Measurements from ENCODE around the gene ERMP1.
A peak's percentile ranks its signal among the peaks of the same experiment; 100 is the strongest.
"Not testable (repeated sequence)": the region's sequence is repeated elsewhere in the genome, so short reads cannot be mapped to it uniquely, and the experiment has no call there.

The ERMP1 gene

DNA sequence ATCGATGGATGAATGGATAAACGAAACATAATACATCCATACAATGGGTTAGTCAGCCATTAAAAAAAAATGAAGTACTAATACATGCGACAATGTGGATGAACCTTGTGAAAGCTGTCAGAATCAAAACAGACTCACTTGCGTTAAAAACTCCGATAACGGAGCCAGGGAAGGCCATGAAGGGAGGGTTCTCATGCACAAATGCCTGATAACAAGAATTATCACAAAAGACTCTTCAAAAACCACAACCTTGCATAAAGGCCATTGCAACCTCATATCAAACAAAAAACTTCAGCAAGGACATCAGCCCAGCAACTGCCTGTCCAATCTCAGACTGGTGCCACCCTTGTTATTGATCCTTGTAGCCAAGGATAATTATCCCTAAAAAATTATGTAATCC is 13.7 kb downstream of the ERMP1 start:
- no peak for DNase-seq

DNA sequence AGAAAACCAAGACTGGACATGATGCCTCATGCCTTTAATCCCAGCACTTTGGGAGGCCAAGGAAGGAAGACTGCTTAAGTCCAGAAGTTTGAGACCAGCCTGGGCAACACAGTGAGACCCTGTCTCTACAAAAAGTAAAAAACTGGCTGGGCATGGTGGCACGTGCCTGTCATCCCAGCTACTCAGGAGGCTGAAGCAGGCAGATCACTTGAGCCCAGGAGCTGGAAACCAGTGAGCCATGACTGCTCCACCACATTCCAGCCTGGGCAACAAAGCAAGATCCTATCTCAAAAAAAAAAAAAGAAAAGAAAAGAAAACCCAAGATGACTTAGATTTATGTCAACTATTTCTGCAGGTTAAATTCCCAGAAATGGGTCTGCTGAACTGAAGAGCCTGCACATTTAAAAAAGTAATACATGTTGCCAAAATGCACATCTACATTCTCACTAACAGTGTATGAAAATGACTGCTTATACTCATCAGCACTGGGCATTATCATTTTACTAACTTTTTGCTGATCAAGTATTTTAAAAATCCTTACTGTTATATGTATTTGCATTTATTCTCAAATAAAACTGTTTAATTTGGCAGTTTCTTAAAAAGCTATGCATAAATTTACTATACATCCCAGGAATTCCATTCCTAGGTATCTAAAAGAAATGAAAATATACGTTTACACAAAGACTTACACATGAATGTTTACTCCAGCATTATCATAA is 14.3 kb downstream of the ERMP1 start:
- no peak for DNase-seq

DNA sequence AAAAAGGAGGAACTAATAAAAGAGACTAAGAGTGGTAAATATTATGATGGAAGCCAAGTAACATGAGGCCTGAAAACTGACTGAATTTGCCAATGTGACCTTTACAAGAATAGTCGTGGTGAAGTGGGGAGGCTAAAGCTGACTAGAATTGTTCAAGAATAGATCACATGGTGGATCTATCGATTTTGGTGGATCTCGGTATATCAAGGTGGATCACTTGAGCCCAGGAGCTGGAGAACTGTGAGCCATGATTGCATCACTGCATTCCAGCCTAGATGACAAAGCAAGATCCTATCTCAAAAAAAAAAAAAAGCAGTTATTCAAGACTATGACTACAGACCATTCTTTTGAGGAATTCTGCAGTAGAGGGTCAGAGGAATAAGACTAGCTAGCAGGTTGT is 15.1 kb downstream of the ERMP1 start:
- no peak for DNase-seq

DNA sequence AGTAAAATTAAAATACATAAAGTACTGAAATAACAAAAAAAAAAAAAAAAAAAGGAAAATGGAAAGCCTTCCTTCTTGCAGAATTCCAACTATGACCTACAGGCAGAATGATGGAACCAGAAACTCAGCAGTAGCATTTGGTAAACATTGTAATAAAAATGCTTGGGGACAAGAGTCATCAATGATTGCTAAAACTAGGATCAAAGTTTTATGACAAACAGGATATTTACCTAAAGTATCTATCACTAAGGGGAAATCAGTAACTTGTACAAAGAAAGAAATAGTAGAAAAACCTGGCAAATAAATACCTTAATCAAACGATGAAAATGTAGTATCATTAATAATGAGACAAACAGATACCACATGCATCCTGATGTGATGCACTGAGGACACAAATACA is 17.5 kb downstream of the ERMP1 start:
- DNase-seq: no peak

DNA sequence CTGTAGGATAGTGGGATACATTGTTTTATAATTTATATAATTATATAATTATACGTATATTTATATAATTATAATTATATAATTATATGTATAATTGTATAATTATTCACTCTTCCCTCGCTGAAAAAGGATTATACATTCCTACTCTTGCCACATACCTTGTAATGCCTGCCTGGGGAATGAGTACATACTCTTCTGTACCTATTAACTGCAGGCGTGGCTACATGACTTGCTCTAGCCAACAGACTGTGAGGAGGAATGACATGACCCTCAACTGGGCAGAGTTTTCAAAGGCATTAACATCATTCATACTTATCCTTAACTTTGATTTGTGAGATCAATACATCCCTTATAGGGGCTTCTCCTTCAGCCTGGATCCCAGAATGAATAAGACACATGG is 19.1 kb downstream of the ERMP1 start:
- DNase-seq: no peak

DNA sequence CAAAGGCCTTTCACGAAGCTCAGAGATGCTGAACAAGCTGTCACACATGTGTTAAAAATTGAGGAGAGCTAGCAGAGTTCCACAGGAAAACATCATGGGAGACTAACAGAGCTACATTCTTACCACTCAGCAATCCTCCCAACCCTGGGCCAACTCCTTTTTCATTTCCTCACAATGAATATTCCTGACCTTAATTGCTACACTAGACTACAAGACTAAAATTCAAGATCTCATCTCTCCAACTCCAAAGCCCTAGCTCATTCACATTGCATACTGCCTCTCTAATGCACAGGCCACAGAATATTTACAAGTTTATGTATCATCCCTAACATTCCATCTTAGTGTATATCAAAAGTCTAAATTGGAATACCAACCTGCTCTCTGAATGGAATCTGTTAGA is 21.2 kb downstream of the ERMP1 start:
- DNase-seq: no peak

DNA sequence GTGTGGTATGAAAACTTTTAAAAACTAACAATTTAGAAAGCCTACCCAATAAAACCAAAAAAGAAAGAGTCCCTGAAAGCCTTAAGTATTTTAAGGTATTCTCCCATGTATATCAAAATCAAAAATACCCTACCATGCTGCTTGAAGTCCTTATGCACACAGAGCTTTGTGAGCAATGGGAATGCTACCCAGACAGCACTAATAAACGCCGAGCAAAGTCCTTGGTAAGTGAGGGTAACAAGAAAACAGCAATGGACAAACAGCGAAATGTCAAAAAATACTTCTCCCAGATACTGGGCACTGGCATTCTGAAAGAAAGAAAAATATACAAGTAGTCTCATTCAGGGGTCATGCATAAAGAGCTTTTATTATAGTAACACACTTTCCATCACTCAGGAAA is 27.4 kb downstream of the ERMP1 start:
- DNase-seq: no peak

DNA sequence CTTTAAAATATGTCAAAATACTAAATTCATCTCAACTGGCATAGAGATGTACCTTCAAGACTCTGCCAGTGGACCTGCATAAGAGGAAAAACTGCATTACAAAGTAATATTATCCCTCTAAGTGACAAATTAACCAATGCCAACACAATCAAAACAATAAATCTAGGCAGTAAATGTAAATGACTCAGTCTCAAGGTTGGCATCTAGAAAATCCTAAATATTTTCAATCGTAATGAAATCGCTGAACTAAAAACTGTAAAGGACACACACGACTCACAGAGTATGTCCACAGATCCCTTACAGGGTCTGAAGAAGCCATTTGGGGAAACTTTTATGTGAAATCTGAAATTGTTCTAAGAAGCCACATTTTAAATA is 31.2 kb downstream of the ERMP1 start:
- no peak for DNase-seq

DNA sequence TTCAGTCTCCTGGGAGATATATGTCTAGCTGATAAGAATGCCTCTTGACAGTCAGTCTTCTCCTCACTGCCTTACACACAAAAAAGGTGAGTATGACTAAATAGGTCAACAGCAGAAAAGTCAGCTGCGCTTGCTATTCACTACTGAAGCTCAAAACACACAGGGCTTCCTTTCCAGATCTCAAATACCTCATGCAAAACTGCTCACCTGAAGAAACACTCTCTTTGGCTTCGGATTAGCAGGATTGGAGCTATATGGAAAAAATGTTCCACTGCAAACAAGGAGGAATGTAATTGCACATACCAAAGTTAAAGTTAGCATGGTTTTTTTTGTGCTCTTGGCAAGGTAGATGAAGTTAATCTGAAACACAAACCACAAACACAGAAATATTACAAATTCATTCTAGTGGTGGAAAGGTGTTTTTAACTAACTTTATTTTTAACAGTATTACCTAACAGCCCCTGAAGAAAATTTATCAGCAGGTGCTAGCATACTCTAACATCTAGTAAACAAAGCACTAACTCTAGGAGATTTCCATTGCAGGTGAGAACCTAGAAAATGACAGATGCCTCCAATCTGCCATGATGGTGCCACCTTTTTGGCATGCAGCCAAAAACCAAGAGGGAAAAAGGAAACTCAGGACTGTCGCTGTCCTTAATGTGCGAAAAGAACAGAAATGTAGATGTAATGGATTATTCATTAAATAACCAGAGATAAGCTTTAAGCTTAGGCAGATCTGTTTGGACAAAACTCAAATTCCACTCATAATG is 31.8 kb downstream of the ERMP1 start:
- no peak for DNase-seq

DNA sequence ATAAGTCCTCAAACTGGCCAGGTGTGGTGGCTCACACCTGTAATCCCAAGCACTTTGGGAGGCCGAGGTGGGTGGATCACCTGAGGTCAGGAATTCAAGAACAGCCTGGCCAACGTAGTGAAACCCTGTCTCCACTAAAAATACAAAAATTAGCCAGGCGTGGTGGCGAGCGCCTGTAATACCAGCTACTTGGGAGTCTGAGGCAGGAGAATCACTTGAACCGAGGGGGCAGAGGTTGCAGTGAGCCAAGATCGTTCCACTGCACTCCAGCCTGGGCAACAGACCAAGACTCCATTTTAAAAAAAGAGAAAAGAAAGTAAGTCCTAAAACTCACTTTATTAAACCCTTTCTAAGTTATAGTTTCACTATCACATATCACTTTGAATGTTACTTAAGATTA is 32.5 kb downstream of the ERMP1 start:
- DNase-seq: not testable (repeated sequence)

DNA sequence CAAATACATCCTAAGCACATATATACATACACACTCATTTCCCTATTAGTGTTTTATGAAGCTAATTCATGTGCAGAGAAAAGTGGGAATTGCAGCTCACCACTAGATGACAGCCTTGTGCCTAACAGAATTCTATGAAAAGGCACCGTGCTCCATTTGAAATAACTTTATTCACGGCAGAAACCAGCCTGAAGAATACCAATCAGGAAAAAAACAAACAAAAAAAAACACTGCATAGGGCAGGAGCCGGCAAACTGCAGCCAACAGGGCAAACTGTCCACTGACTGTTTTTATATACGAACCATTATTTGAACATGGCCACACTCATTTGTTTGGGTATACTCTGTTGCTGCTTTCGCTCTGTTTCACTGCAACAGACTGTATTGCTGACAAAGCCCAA is 33.6 kb downstream of the ERMP1 start:
- DNase-seq: peak in 2 of 6 experiments; percentile 13 to 26

DNA sequence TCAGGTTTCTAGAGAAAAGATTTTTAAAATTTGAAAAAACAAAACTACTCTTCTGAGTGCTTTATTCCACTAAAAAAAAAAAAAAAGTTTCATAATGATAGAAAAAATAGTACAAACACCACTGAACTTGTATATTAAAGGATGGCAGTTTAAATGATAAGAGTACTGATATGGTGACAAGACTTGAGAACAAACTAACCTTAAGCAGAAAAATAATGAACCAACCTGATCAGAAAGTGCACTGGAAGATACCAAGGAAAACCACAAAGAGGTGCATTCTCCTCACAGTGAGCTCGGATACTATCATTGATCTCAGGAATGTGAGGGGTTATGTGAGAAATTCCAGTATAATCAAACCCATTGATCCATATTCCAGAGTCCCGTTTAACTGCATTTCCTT is 34.3 kb downstream of the ERMP1 start:
- DNase-seq: no peak

DNA sequence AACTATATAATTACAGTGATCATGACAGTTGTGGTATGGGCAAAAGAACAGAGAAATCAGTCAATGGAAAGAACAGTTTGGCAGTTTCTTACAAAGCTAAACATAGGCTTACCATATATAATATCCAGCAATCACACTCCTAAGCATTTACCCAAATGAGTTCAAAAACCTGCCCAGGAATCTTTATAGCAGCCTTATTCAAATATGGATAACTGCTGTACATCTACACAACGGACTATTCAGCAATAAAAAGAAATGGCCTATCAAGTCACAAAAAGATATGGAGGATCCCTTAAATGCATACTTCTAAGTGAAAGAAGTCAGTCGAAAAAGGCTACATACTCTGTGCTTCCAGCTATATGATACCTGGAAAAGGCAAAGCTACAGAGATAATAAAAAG is 36.6 kb downstream of the ERMP1 start:
- DNase-seq: no peak

DNA sequence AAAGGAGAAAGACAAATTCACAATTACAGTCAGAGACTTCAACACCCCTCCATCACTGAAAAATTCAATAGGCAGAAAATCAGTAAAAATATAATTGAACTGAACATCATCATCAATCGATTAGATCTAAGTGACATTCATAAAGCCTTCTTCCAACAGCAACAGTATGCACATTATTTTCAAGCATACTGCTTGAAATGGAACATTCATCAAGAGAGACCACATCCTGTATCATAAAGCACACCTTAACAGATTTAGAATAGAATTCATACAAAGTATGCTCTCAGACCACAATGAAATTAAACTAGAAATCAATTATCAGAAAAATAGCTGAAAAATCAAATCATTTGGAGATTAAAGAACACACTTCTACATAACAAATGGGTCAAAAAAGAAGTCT is 39.1 kb downstream of the ERMP1 start:
- peak in 2 of 6 experiments; percentile 18 to 22 for DNase-seq

DNA sequence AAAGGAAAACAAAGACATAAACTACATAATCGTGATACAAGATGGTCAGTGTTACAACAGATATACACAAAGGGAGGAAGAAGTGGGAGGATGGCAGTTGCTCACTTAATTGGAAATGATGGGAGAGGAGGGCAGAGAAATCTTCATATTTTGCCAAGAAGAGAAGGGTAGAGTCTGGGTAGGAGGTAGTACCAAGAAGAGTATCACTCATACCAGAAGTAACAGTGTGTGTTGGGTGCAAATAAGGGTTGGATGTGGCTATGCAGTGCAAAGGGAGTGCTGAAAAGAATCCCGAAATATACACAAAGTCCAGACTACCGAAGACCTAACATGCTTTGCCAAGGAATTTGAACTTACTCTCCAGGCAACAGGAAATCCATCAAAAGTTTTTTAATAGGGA is 41.0 kb downstream of the ERMP1 start:
- DNase-seq: no peak

DNA sequence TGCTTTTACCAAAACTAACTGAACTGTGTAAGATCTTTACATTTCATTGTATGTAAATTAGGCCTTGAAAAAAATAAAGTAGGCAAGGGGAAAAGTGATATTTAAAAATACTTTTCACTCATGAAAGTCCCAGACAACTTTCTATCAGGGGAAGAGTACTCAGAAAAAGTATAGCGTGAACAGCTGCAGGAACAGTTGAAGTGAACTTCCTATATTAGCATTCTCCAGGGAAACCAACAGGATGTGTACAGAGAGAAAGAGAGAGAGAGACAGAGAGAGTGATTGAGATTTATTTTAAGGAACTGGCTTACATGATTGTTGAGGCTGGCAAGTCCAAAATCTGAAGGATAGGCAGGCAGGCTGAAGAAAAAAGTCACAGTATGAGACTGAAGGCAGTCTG is 42.0 kb downstream of the ERMP1 start:
- no peak for DNase-seq

DNA sequence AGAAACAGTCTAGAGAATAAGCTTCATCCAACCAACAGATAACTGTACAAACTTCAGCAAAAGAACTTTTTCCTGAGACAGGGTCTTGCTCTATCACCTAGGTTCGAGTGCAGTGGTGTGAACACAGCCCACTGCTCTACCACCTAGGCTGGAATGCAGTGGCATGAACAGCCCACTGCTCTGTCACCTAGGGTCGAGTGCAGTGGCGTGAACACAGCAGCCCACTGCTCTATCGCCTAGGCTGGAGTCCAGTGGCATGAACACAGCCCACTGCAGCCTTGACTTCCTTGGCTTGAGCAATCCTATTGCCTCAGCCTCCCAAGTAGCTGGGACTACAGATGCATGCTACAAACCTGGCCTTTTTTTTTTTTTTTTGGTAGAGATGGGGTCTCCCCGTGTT is 43.4 kb downstream of the ERMP1 start:
- DNase-seq: no peak

DNA sequence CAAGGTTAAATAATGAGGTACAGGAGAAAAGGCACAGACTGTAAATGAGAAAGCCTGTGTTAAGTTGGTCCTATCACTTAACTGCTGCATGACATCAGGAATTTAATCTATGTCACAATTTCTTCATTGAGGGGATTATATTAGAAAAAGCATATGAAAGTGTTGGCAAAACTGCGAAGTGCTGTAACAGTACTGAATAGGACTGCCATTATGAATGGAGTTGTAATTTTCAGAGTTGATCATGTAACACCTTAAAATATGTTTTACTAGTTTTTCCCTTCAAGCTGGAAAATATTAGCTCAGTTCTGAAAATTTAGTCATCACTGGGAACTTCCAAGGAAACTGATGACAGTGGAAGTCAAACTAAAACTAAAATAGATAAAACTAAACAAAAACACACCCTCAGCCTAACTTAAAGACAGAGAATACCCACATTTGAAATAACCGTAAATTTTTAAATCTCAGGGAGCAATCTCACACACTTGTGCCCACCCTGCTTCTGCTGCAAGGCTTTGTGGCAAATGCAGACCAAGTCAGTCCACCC is 45.1 kb downstream of the ERMP1 start:
- DNase-seq: no peak

DNA sequence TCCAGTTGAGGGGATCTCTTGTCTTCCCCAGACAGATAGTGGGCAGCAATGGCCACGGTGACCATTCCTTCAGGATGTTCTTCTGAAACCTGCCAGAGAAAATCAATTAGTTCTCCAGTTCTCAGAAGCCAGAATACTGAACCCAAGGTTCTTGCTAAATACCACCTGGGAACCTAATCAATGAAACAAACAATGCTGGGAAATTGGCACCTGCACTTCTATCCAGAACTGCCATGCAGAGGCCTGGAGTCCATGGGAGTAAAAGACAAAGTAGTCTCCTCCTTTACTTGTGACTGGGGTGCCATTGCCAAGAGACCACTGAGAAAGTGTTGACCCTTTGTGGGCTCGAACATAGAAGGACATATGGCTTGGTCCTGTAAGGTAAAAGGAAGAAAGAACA is 45.7 kb downstream of the ERMP1 start:
- no peak for DNase-seq

DNA sequence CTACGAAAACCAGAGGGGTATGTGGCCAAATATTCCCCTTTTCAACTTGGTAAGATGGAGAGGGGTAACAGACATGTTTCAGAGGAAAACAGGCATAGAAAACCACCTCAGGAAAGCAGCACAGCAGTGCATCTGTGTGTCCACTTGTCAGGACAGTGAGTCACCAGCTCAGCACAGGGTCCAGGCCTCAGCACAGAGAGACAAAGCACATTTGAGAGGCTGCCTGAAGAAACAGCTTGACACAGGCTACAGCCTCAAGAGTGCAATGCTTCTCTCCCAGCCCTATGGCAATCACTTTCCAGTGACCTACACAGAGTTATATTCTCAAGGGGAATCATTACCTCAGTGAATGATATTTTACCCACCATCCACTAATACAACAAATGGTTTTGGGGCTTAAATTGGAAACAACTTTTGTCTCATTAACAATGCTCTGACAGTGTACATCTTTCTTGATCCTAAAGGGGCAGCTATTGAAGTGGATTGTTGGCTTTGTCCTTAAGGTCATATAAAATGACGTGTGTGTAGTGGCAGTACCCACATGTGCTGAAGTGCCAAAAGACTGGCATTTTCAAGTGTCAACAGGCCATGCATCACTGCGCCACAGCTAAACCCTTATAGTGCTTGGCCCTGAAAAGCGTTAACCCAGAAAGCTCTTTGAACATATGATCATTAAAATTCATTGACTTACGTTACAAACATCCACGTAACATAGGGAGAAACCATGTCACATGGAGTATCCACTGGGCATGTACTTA is 46.4 kb downstream of the ERMP1 start:
- DNase-seq: no peak

DNA sequence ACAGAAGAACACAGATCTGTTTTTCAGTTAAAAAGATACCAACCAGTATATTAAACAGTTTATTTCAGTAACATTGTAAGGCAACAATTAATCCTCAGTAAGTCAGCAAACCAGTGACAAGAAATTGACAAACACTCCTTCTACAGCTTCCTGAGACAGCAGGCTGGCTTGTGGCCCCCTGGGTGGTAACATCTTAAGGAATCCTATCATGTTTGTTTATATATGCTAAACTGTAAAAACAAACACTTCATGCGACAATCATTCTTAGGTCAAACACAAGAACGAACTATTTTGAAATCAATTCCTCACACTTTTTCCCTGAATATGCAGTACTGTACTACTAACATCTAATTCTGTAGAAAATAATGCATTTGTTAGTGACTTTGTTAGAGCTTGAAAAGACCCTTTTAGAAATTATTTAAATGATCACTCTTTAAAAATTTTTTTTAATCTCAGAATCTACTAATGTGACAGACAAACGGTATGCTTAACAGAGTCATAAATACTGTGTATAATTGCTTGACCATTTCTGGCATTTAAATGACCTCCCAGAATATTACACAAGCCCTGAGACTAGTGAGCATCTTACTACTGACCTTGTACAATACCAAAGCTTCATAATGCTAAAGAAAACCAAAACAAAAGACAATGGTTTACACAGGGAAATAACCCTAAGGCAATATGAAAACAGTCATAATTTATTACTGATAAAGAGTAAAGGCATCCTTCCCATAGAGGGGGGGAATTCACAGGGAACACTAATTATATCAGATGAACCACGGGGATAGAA is 48.2 kb downstream of the ERMP1 start:
- DNase-seq: no peak

DNA sequence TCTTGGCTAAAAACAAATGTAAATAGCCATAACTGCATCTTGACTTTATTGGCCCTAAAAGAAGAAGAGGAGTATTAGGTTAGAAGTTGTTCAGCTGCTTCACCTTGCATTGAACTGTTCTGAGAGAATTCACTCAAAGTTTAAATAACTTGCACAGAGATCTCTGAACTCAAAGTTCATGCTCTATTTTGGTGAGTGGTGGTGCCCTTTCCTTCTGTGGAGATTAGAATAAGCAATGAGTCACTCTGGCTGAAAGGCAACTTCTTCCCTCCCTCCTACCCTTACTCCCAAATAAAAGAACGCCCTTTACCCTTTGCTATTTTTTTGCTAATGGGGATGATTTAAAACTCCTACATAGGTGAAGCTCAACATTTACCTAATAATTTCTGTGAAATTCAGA is 48.9 kb downstream of the ERMP1 start:
- DNase-seq: no peak

DNA sequence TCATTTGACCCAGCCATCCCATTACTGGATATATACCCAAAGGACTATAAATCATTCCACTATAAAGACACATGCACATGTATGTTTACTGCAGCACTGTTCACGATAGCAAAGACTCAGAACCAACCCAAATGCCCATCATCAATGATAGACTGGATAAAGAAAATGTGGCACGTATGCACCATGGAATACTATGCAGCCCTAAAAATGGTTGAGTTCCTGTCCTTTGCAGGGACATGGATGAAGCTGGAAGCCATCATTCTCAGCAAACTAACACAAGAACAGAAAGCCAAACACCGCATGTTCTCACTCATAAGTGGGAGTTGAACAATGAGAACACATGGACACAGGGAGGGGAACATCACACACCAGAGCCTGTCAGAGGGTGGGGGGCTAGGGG is 49.5 kb downstream of the ERMP1 start:
- DNase-seq: not testable (repeated sequence)
